Ovary (tissue), 3 donors: ENCODE results near the gene BET1.

Experiments
- CTCF ChIP-seq, 3 donors: fragments of 450-650 bp in 2 of 3; fragments of 200-600 bp in 1 of 3; IDR thresholded peaks; one replicate each; pipeline versions ENCODE4 v1.5.1 to v1.8.0; 2016 to 2022; ENCODE audit warnings: antibody characterized with exemption in 3 of 3, mild to moderate bottlenecking in 1 of 3
- EP300 ChIP-seq: sonication (generic); formaldehyde crosslinking; IDR thresholded peaks from one replicate; pipeline ENCODE4 v1.6.1; 2017; ENCODE audit warnings: antibody characterized with exemption
- POLR2A ChIP-seq: fragments of 450-650 bp; IDR thresholded peaks from one replicate; pipeline ENCODE4 v1.6.1; 2017; ENCODE audit warnings: antibody characterized with exemption, mild to moderate bottlenecking, moderate library complexity
- donor health status: DM: no; HTN: no; CAD: no.

- TF ChIP-seq EP300 = no peak
- no peak for TF ChIP-seq CTCF (IDR thresholded peaks at IDR 0.05)
- no peak for TF ChIP-seq POLR2A
These were observed 32.0 kb downstream of the BET1 start for GRCh38 chr7:93972029-93972725.
